Inferior parietal cortex (tissue), 1 donor: ENCODE data around the gene FOXP1.
A peak's percentile ranks its signal among the peaks of the same experiment; 100 is the strongest.

Experiments used
- DNase-seq: peaks from one replicate; pipeline ENCODE4 v3.0.0-alpha.2; 2016; ENCODE audit errors: extremely low spot score

The FOXP1 gene

GRCh38 chr3:71129611-71130431 lies 453.7 kb downstream of the FOXP1 start:
- DNase-seq, result peak; percentile 68

- peak; percentile 46 for DNase-seq
Measured at GRCh38 chr3:71128961-71129360, 454.6 kb downstream of the FOXP1 start.

GRCh38 chr3:71127844-71128243 lies 455.7 kb downstream of the FOXP1 start:
- DNase-seq, result no peak

- DNase-seq, result no peak
Measured at GRCh38 chr3:71127052-71127831, 456.3 kb downstream of the FOXP1 start.

GRCh38 chr3:71125738-71126137 lies 457.8 kb downstream of the FOXP1 start:
- no peak for DNase-seq

GRCh38 chr3:71124048-71124447 lies 459.5 kb downstream of the FOXP1 start:
- DNase-seq, result no peak

GRCh38 chr3:71122641-71123040 lies 460.9 kb downstream of the FOXP1 start:
- no peak for DNase-seq

- DNase-seq, result no peak
Measured at GRCh38 chr3:71121429-71122167, 461.9 kb downstream of the FOXP1 start.

- DNase-seq, result no peak
Measured at GRCh38 chr3:71120012-71120411, 463.5 kb downstream of the FOXP1 start.

- no peak for DNase-seq
Measured at GRCh38 chr3:71119171-71119570, 464.4 kb downstream of the FOXP1 start.

GRCh38 chr3:71118436-71118835 lies 465.1 kb downstream of the FOXP1 start:
- DNase-seq, result no peak

- DNase-seq, result no peak
Measured at GRCh38 chr3:71117572-71118247, 465.8 kb downstream of the FOXP1 start.

- DNase-seq, result peak; percentile 69
Measured at GRCh38 chr3:71114610-71115009, 468.9 kb downstream of the FOXP1 start.

GRCh38 chr3:71112576-71112975 lies 471.0 kb downstream of the FOXP1 start:
- no peak for DNase-seq

GRCh38 chr3:71111784-71112440 lies 471.6 kb downstream of the FOXP1 start:
- no peak for DNase-seq

GRCh38 chr3:71110385-71111222 lies 472.9 kb downstream of the FOXP1 start:
- DNase-seq, result no peak

GRCh38 chr3:71109977-71110285 lies 473.6 kb downstream of the FOXP1 start:
- DNase-seq, result no peak

- peak; percentile 48 for DNase-seq
Measured at GRCh38 chr3:71109241-71109976, 474.1 kb downstream of the FOXP1 start.

GRCh38 chr3:71107926-71108325 lies 475.6 kb downstream of the FOXP1 start:
- DNase-seq, result no peak

GRCh38 chr3:71104976-71105375 lies 478.6 kb downstream of the FOXP1 start:
- no peak for DNase-seq
